Large intestine (tissue), 3 donors: Measurements from ENCODE around the gene IFI27L1. TPM values are rescaled to one million over a fixed set of nuclear protein-coding genes. Genes with fewer than 3 reads are reported as not detected.
"Not testable (repeated sequence)": the region's sequence is repeated elsewhere in the genome, so short reads cannot be mapped to it uniquely, and the experiment has no call there.

Experiments used
- DNase-seq, 2 donors: peaks; one replicate each; pipeline versions ENCODE4 v3.0.0 to v3.0.0-alpha.2; 2013
- H3K27ac ChIP-seq: one replicate; pipeline ENCODE4 v1.5.1; 2013; ENCODE audit warnings: low read length
- H3K27me3 ChIP-seq: 2 replicates; pipeline ENCODE4 v1.6.1; 2013; ENCODE audit warnings: low read length; ENCODE audit not compliant: control insufficient read depth, insufficient read depth
- H3K36me3 ChIP-seq: 2 replicates; pipeline ENCODE4 v1.6.1; 2013; ENCODE audit warnings: low read length; ENCODE audit not compliant: control insufficient read depth, insufficient read depth
- H3K4me1 ChIP-seq: one replicate; pipeline ENCODE4 v1.6.1; 2013; ENCODE audit warnings: low read length; ENCODE audit not compliant: control insufficient read depth, insufficient read depth
- H3K4me3 ChIP-seq: one replicate; pipeline ENCODE4 v1.5.1; 2013; ENCODE audit warnings: low read length
- H3K9me3 ChIP-seq: one replicate; pipeline ENCODE4 v1.6.1; 2013; ENCODE audit warnings: mild to moderate bottlenecking, low read depth, low read length, moderate library complexity; ENCODE audit not compliant: control insufficient read depth
- WGBS: methylation state at CpG from one replicate; pipeline ENCODE4 v1.1.5; 2013; ENCODE audit warnings: low lambda C conversion rate; ENCODE audit not compliant: insufficient coverage; 5-methylcytosine and 5-hydroxymethylcytosine counted together
- polyA plus RNA-seq: library from polyadenylated mRNA; unstranded; fragments of 120-200 nt; gene quantifications from one replicate; pipeline ENCODE4 v1.2.1, GENCODE V29; 2013

Gene IFI27L1
- polyA plus RNA-seq, 1 donor: 30.7 TPM

GRCh38 chr14:94056579-94057308 lies 24.4 kb upstream of the IFI27L1 start:
- Histone ChIP-seq H3K36me3 (peaks cover 92% of the 10 kb centered on the region), H3K27me3 (no peaks in the 10 kb centered on the region), H3K4me3 (no peak overlapping the region), H3K9me3 (no peaks in the 10 kb centered on the region), H3K27ac (no peak overlapping the region), H3K4me1 (peaks cover 5% of the 10 kb centered on the region)
- WGBS: 92% methylated on average over 2 of the region's 6 CpGs
- DNase-seq: no peak

DNA sequence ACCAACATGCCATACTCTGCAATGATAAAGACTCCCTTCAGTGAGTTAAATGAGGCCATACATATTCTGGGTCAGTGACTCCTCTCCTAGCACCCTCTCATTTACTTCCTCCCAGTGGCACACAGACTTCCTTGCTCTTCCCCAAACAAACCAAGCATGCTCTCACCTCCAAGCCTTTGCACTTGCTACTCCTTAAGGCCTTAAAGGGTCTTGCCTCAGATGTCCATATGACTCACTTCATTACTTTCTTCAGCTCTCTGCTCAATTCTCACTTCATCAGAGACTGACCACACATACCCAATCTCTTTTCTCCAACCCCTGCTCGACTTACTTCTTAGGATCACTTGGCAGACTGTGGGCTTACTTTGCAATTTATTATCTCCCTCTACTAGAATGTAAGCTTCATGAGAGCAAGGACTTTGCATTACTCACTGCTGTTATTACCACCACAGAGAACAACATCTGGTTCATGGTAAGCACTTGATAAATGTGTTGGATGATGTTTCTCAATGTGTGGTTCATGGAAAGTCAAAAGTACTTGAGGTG lies 22.9 kb upstream of the IFI27L1 start:
- peaks cover 87% of the 10 kb centered on the region for H3K36me3 ChIP-seq
- no peaks in the 10 kb centered on the region for H3K9me3 ChIP-seq
- no peak overlapping the region for H3K27ac ChIP-seq
- DNase-seq: no peak
- no peaks in the 10 kb centered on the region for H3K27me3 ChIP-seq
- peaks cover 5% of the 10 kb centered on the region for H3K4me1 ChIP-seq
- no CpG with 5 or more reads among the region's 1 CpG for WGBS
- no peak overlapping the region for H3K4me3 ChIP-seq

DNA sequence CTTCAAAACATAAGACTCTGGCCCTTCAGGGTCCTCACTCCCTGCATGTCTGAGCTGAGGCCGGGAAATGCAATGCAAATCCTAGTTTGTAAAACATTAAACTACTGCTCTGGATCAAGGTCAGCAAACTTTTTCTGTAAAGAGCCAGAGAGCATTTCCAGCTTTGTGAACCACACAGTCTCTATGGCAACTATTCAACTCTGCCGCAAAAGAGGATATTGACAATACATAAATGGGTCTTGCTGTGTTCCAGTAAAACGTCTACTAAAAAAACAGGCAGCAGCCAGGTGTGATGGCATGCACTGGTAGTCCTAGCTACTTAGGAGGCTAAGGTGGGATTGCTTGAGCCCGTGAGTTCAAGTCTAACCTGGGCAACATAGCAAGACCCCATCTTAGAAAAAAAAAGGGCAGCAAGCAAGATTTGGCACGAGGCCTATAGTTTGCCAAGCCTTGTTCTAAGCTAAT lies 22.4 kb upstream of the IFI27L1 start:
- peaks cover 87% of the 10 kb centered on the region for H3K36me3 ChIP-seq
- no peak overlapping the region for H3K27ac ChIP-seq
- H3K4me1 ChIP-seq: peaks cover 5% of the 10 kb centered on the region
- WGBS: 37% methylated on average over 2 of the region's 5 CpGs
- no peaks in the 10 kb centered on the region for H3K9me3 ChIP-seq
- DNase-seq: peak in 1 of 2 donors; percentile 39
- H3K4me3 ChIP-seq: no peak overlapping the region
- no peaks in the 10 kb centered on the region for H3K27me3 ChIP-seq

GRCh38 chr14:94059998-94060397 lies 21.1 kb upstream of the IFI27L1 start:
- no peak for DNase-seq
- H3K36me3 ChIP-seq: peaks cover 74% of the 10 kb centered on the region
- peaks cover 5% of the 10 kb centered on the region for H3K4me1 ChIP-seq
- H3K9me3 ChIP-seq: no peaks in the 10 kb centered on the region
- no peak overlapping the region for H3K27ac ChIP-seq
- no peaks in the 10 kb centered on the region for H3K27me3 ChIP-seq
- no peak overlapping the region for H3K4me3 ChIP-seq
- no CpG with 5 or more reads among the region's 5 CpGs for WGBS

DNA sequence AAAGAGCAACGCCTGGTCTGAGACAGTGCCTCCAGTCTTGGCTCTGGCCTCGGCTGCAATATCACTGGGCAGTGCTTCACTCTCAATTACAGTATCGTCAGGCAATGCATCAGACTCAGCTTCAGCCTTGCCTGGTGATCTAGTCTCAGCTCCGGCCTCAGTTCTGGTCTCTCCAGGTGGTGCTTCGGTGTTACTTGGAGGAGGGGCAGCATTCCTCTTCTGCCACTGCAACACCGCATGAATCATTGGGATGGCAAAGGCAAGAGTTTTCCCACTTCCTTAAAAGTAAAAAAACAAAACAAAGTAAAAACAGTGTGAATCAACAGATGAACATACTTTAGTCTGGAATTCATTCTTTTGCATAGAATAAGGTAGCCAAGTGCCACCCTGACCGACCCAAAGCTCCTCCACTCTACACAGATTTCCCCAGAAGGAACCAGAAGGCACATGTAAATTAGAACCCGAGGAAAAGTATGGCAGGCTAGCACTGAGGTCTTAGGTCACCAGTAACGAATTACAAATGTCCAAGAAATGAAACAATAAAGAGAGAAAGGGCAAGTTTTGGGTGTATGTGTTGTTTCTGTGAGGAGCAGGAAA lies 18.7 kb upstream of the IFI27L1 start:
- Histone ChIP-seq H3K9me3 (no peaks in the 10 kb centered on the region), H3K4me1 (peaks cover 11% of the 10 kb centered on the region), H3K36me3 (peaks cover 50% of the 10 kb centered on the region), H3K4me3 (no peak overlapping the region), H3K27me3 (no peaks in the 10 kb centered on the region), H3K27ac (no peak overlapping the region)
- DNase-seq: no peak
- WGBS: 40% methylated on average over 1 of the region's 9 CpGs

DNA sequence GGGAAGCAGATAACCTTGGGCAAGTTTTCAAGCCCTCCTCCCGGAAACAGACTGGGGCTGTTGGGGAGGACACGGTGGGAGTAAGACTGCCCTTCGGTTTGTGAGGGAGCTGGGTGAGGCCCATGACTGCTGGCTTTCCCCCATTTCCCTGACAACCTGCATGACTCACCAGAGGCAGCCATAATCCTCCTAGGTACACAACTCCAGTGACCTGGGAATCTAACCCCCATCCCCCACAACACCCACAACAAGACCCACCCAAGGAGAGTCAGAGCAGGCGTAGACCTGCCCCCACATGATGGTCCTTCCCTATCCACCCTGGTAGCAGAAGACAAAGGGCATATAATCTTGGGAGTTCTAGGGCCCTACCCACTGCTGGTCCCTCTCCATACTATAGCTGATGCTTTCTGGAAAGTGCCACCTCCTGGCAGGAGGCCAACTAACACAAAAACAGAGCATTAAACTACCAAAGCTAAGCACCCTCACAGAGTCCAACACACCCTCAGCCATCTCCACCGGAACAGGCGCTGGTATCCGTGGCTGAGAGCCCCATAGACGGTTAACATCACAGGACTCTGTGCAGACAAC lies 14.9 kb upstream of the IFI27L1 start:
- Histone ChIP-seq H3K4me1 (peaks cover 6% of the 10 kb centered on the region), H3K4me3 (no peak overlapping the region), H3K9me3 (no peaks in the 10 kb centered on the region), H3K27ac (no peak overlapping the region), H3K36me3 (peaks cover 14% of the 10 kb centered on the region), H3K27me3 (no peaks in the 10 kb centered on the region)
- whole genome bisulfite sequencing: no CpG with 5 or more reads among the region's 8 CpGs
- peak in 1 of 2 donors; percentile 74 for DNase-seq

GRCh38 chr14:94072076-94072475 lies 9.0 kb upstream of the IFI27L1 start:
- not testable (repeated sequence) for DNase-seq, H3K27me3 ChIP-seq, H3K9me3 ChIP-seq, H3K36me3 ChIP-seq, H3K4me1 ChIP-seq, H3K4me3 ChIP-seq, H3K27ac ChIP-seq
- 100% methylated on average over 1 of the region's 3 CpGs for WGBS

DNA sequence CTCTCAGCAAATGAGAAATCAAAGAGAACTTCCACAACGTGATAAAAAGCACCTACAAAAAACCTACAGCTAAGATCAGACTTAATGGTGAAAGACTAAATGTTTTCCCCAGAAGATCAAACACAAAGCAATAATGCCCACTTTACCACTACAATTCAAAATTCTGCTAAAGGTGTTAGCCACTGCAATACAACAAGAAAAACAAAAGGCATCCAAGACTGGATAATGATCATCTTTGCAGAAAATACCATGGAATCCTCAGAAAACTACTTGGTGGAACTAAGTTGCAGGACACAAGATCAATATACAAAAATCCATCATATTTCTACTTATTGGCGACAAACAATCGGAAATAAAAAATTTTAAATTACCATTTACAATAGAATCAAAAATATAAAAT lies 6.6 kb upstream of the IFI27L1 start:
- Histone ChIP-seq H3K27ac (no peak overlapping the region), H3K36me3 (peaks cover 21% of the 10 kb centered on the region), H3K27me3 (no peaks in the 10 kb centered on the region), H3K4me1 (peaks cover 15% of the 10 kb centered on the region), H3K4me3 (no peak overlapping the region), H3K9me3 (peaks cover 3% of the 10 kb centered on the region)
- DNase-seq: no peak
- 100% methylated on average over 2 of the region's 3 CpGs for WGBS

GRCh38 chr14:94075008-94075407 lies 6.1 kb upstream of the IFI27L1 start:
- H3K4me3 ChIP-seq: no peak overlapping the region

GRCh38 chr14:94077111-94077821 lies 3.8 kb upstream of the IFI27L1 start:
- no peak overlapping the region for H3K4me3 ChIP-seq
- 90% methylated on average over 2 of the region's 7 CpGs for WGBS
- peaks cover 21% of the 10 kb centered on the region for H3K36me3 ChIP-seq
- peaks cover 18% of the 10 kb centered on the region for H3K4me1 ChIP-seq
- peaks cover 3% of the 10 kb centered on the region for H3K9me3 ChIP-seq
- no peak for DNase-seq
- no peaks in the 10 kb centered on the region for H3K27me3 ChIP-seq
- no peak overlapping the region for H3K27ac ChIP-seq

More at GRCh38 chr14:94075008-94075407, 6.1 kb upstream of the IFI27L1 start:
- Histone ChIP-seq H3K4me1 (peaks cover 18% of the 10 kb centered on the region), H3K9me3 (peaks cover 3% of the 10 kb centered on the region), H3K27ac (no peak overlapping the region), H3K36me3 (peaks cover 21% of the 10 kb centered on the region), H3K27me3 (no peaks in the 10 kb centered on the region)
- WGBS: 100% methylated on average over 2 of the region's 2 CpGs
- DNase-seq: no peak
